ENCODE data around the gene WDR4. TPM values are rescaled to one million over a fixed set of nuclear protein-coding genes. Genes with fewer than 3 reads are reported as not detected.

WDR4 gene
- total and polyA plus RNA-seq, 2 experiments from 2014 or later = 22.5 to 50.2 TPM

GRCh38 chr21:42892582-42892930 lies 13.2 kb upstream of the WDR4 start:
- Mint-ChIP-seq H3K36me3 (ENCODE audit: low read depth) (peaks cover 14% of the 10 kb centered on the region), H3K9me3 (no peaks in the 10 kb centered on the region; the same call in 2 of the 3 replicates), H3K4me1 (peaks cover 5% of the 10 kb centered on the region; the same call in 2 of the 3 replicates), H3K27ac (peak overlapping the region; percentile 96), H3K4me3 (peak overlapping the region; percentile 75), H3K27me3 (ENCODE audit: insufficient read depth, low read depth, poor library complexity) (peaks cover 5% of the 10 kb centered on the region)
- peaks cover 23% of the 10 kb centered on the region for H3K79me2 ChIP-seq (replicated peaks; ENCODE audit: insufficient read depth)
- peaks cover 23% of the 10 kb centered on the region; the same call in 1 of the 2 replicates for H3F3A ChIP-seq (replicated peaks; ENCODE audit: low read depth)
- H3K27ac ChIP-seq (ENCODE audit: low read depth) = peak overlapping the region; percentile 94
- TF ChIP-seq ZNF331 (CRISPR knock-in tag; IDR thresholded peaks at IDR 0.05; ENCODE audit: low read depth) = no peak
- no peak for TF ChIP-seq CREB1 (CRISPR knock-in tag; IDR thresholded peaks at IDR 0.05; ENCODE audit: low read depth)
- no peak for TF ChIP-seq ZNF114 (CRISPR knock-in tag; IDR thresholded peaks at IDR 0.05)
- no peak for TF ChIP-seq JUNB (IDR thresholded peaks at IDR 0.05; ENCODE audit: unreplicated experiment)
- no peak for TF ChIP-seq ZNF462 (CRISPR knock-in tag; IDR thresholded peaks at IDR 0.05)
- no peak for TF ChIP-seq NANOG (IDR thresholded peaks at IDR 0.05; ENCODE audit: borderline replicate concordance)
- no peak for TF ChIP-seq CTCF (conservative IDR thresholded peaks at IDR 0.05; ENCODE audit: low read depth in 2 of 2)
- TF ChIP-seq STAT1 (IDR thresholded peaks at IDR 0.05; ENCODE audit: unreplicated experiment) = no peak
- no peak for TF ChIP-seq ETS1 (IDR thresholded peaks at IDR 0.05)
- no peak for TF ChIP-seq POLR2AphosphoS5 (IDR thresholded peaks at IDR 0.05; ENCODE audit: low read depth)
- TF ChIP-seq EZH2phosphoT487 (IDR thresholded peaks at IDR 0.05; ENCODE audit: unreplicated experiment) = no peak
- TF ChIP-seq REST (IDR thresholded peaks at IDR 0.05; ENCODE audit: unreplicated experiment) = no peak
- TF ChIP-seq EZH2 (IDR thresholded peaks at IDR 0.05; ENCODE audit: low read depth, unreplicated experiment) = no peak
- H3K4me3 ChIP-seq = peak overlapping the region; percentile 99
- peaks cover 6% of the 10 kb centered on the region; the same call in 1 of the 2 replicates for H4K20me1 ChIP-seq (replicated peaks; ENCODE audit: insufficient read depth)
- H3K9me2 ChIP-seq (ENCODE audit: insufficient read depth) = no peaks in the 10 kb centered on the region
- H3K27me3 ChIP-seq (ENCODE audit: insufficient read depth) = no peaks in the 10 kb centered on the region
- no peak for DNase-seq (ENCODE audit: low spot score)
- H3K36me3 ChIP-seq (ENCODE audit: insufficient read depth) = peaks cover 5% of the 10 kb centered on the region; the same call in 1 of the 2 replicates
- H3K4me1 ChIP-seq (ENCODE audit: insufficient read depth) = no peaks in the 10 kb centered on the region; the same call in 1 of the 2 replicates
- ATAC-seq = peak; percentile 57
- H3K4me2 ChIP-seq = peak overlapping the region; percentile 85
- H2AFZ ChIP-seq = peak overlapping the region; percentile 85

All from GM23338 (cell line).